Bone marrow (tissue), 2 donors: ENCODE results near the gene PABPC3.
A peak's percentile ranks its signal among the peaks of the same experiment; 100 is the strongest.

ENCODE experiments used
- DNase-seq, 2 donors: peaks; one replicate each; lab custom pipeline; 2025; lab: John Stamatoyannopoulos, UW

PABPC3 gene

GRCh38 chr13:25095851-25096453 lies at the start of gene PABPC3:
PABPC3 (plus strand) TSS chr13:25096136; CDS start chr13:25096199, 63 bp downstream.
- DNase-seq = no peak

GRCh38 chr13:25046274-25046984 lies 49.5 kb upstream of the PABPC3 start:
- DNase-seq = no peak

GRCh38 chr13:25046985-25047511 lies 48.9 kb upstream of the PABPC3 start:
- DNase-seq = no peak

GRCh38 chr13:25051065-25051464 lies 44.9 kb upstream of the PABPC3 start:
- DNase-seq = no peak

- no peak for DNase-seq
Observed at GRCh38 chr13:25059166-25059565, 36.8 kb upstream of the PABPC3 start.

GRCh38 chr13:25059958-25060357 lies 36.0 kb upstream of the PABPC3 start:
- no peak for DNase-seq

- no peak for DNase-seq
Observed at GRCh38 chr13:25062479-25062878, 33.5 kb upstream of the PABPC3 start.

- DNase-seq = no peak
Observed at GRCh38 chr13:25064396-25064795, 31.5 kb upstream of the PABPC3 start.

- DNase-seq = no peak
Observed at GRCh38 chr13:25065974-25066770, 29.8 kb upstream of the PABPC3 start.

GRCh38 chr13:25067064-25067463 lies 28.9 kb upstream of the PABPC3 start:
- no peak for DNase-seq

- DNase-seq = no peak
Observed at GRCh38 chr13:25068810-25069209, 27.1 kb upstream of the PABPC3 start.

- no peak for DNase-seq
Observed at GRCh38 chr13:25069236-25069635, 26.7 kb upstream of the PABPC3 start.

- no peak for DNase-seq
Observed at GRCh38 chr13:25069911-25070310, 26.0 kb upstream of the PABPC3 start.

GRCh38 chr13:25080773-25081172 lies 15.2 kb upstream of the PABPC3 start:
- DNase-seq = no peak

- no peak for DNase-seq
Observed at GRCh38 chr13:25084096-25084495, 11.8 kb upstream of the PABPC3 start.

- DNase-seq = peak in 1 of 2 donors; percentile 11
Observed at GRCh38 chr13:25085125-25085742, 10.7 kb upstream of the PABPC3 start.

GRCh38 chr13:25088562-25089221 lies 7.2 kb upstream of the PABPC3 start:
- no peak for DNase-seq

- DNase-seq = no peak
Observed at GRCh38 chr13:25097426-25097825, 1.5 kb downstream of the PABPC3 start.

GRCh38 chr13:25103711-25104110 lies 7.8 kb downstream of the PABPC3 start:
- no peak for DNase-seq

GRCh38 chr13:25109341-25109740 lies 13.4 kb downstream of the PABPC3 start:
- no peak for DNase-seq

- no peak for DNase-seq
Observed at GRCh38 chr13:25110956-25111584, 15.1 kb downstream of the PABPC3 start.
